Stimulated activated CD4-positive, alpha-beta T cell treated with anti-CD3 and anti-CD28 coated beads, Interleukin-2, amount 100 ng/mL, for 48 hours (primary cell): ENCODE data around the gene P2RY1.

ENCODE experiments used
- DNase-seq, 2 donors: peaks; one replicate each; pipeline ENCODE4 v3.0.0-alpha.2; 2020

The P2RY1 gene, protein sequence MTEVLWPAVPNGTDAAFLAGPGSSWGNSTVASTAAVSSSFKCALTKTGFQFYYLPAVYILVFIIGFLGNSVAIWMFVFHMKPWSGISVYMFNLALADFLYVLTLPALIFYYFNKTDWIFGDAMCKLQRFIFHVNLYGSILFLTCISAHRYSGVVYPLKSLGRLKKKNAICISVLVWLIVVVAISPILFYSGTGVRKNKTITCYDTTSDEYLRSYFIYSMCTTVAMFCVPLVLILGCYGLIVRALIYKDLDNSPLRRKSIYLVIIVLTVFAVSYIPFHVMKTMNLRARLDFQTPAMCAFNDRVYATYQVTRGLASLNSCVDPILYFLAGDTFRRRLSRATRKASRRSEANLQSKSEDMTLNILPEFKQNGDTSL

DNA sequence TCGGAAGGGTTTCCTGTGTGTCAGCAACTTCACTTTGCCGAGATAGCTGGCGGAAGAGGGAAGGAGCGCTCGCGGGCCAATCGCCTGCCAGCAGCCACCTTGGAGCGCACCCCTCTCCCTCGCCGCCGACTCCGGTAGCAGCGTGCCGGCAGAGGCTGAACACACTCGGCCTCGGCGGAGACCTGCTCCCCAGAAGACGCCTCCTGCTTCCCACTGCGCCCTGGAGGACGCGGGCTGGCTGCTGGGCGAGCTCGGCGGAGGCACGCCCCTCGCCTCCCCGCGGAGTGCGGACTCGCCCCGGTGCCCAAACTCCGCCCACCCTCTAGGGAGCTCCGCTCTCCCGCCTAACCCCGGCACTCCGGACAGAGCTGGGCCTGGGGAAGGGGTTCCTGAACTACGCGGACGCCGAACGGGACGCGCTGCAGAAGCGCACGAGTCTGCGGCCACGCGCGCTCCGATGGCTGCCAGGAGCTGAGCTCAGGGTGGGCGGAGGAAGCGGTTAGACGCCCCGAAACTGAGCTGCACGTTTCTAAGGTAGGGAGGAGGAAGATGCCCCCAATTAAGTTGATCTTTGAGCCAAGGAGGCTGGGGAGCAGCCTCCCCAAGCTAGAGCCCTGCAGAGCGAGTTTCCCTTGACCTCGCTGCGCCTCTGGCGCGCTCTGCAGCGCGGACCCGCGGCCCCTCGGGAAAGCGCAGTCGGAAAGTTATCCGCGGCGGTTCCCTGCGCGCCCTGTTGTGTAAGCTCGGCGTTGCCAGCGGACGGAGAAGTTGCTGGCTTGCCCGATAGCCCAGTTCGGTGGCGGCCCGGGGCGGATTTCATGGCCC, at the start of gene P2RY1:
TSS of gene P2RY1 (plus strand) at position 356 of the 825 bp plus-strand sequence. CDS start 652 bp downstream, outside the sequence.
- DNase-seq, result peak; percentile 12 to 21

DNA sequence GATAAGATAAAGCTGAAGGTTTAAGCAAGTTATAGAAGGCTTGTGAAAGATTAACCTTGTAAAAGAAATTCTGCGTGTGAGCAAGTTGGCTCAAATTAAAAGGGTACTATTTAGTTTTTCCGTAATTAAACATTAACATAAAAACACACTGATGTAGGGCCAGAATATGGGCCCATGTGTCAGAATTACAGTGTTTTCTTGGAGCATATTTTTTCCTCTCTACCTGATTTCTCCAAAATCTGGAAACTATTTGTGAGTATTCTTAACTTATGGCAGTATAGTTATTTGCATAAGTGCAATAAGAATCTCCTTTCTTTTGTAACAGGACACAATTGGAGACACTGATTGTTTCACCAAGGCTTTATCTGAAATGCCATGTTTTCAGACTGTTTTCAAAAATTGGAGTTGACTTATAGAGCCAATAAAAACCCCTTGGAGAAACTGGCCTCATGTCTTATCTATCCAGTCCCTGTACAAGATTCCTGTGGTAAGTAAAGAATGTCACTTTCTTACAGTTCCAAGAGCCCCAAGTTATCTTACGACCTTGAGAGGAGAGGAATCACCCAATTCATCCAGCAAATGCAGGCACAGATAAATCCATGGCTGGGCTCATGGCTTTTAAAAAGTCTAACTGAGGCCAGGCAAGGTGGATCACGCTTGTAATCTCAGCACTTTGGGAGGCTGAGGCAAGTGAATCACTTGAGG, 47.8 kb upstream of the P2RY1 start:
- DNase-seq, result no peak

DNA sequence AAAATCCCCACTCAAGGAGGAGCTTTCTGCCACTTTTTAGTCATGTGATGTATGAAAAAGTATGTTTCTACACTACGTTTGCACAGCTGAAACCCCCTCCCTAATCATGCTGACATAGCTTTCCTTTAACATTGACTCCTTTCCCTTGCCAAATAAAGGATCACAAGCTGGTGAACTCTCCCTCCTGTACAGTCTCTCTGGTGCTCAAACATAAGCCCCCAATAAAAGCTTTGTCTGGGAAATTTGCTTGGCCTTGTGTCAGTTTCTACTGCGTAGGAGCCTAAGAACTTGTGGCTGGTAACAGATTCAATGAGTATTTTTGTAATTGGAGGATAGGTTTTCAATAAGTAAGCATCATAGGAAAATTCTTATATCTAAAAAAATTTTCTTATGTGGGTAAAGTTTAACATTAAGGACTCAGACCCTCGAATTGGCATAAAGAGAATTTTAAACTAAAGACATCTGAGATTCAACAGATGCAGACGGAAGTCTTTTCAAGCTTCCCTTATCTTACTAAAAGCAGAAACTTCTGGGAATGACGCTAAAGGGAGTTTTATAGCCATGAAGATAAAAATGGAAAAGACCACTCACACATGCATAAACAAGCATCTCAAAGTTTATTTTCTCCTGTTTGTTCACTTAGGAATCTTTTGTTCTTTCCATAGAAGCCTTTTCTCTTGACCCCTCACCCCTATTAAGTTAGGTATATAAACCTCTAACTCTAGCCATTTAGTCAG, 44.1 kb upstream of the P2RY1 start:
- no peak for DNase-seq

DNA sequence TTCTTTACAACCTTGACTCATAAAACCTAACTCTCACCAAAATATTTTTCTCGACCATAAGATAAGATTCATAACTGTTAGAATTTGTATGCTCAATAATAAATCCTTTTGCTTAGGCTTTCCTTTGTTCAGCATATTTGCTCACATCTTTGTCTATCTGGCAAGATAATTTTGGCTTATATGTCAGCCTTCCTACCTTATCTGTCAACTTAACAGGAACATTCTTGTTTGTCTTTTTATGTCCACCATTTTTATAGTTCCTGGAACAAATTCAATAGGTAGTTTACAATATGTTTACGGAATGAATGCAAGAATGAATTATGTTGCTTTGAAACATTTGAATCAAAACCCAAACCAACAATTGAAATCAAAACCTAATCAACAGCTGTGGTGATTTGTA, 41.0 kb upstream of the P2RY1 start:
- no peak for DNase-seq

DNA sequence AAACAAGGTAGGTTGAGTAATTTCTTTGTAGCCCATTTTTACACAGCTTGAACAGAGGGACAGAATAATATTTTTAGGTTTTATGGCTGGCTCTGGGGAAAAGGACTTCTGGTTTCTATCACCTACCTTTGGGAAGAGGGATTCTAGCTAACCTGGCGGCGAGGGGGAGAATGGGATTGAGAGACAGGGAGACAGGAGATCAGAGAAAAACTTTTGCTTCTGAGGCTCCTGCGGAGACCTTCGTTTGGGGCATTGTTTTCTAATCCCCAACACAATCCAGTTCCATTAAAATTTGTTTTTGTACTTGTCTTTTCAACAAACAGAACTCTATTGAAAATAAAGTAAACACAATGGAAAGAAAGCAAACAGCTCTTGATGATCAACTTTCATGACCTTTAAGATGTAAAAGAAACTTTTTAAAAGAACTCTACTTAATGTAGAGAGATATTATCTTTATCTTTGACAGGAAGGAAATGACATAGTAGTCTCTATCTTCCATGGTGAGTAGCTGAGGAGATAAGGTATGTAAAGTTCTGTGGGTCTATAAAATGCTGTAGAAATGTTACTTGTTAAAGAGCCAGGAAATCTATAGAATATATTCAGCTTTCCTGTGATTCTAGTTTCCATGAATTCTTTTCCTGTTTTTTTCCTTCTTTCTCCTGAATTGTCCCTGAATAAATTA, 37.0 kb upstream of the P2RY1 start:
- DNase-seq, result no peak

DNA sequence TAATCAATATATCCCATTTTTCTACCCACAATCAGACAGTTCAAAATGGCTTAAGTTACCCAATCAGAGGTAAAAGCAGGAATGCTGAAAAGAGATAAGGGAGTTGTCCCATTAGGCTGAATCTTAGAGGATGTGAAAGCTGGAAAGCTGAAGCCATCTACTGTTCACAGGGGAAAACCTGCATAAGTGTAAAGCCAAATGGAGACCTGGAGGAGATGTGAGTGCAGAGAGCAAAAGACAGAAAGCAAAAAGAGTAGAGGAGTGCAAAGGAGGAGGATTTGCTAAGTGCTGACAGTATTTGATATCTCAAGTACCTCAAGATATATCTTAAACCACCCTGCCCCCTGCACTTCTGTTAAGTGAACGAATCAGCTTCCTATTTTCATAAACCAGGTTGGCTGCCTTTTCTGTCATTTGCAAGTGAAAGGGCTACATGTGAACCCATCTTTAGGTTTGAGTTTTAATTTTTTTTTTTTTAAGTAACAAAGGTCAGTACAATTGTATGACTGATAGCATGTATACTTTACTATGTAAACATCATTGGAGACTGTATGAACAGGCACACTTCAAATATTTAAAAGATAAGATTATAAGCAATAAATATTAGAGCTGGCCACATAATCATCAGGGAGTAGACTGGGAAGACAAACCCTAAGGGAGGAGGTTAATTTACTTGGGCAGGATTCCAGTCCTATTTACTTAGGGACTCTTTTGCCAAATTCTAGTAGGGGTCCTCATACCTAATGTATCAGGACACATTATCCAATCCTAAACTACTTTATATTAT, 22.8 kb upstream of the P2RY1 start:
- no peak for DNase-seq

DNA sequence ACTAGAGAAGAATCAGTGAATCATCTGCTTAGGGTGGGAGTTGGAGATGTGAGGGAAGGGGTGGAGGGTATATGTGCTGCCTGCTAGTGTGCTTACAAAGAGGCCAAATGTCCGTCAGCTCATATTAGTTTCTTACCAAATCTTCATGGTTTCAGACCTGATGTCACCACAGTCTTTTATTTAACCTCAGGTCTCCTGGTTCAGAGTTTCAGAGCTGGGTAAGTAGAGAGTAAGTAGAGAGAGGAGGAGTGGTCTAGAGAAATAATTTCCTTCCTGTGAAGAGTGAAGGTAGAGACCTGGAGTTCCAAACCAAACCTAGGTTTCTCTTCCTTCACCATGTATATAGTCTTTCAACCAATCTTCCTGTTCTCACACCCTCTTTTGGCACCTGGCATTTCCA, 17.5 kb upstream of the P2RY1 start:
- DNase-seq, result no peak

DNA sequence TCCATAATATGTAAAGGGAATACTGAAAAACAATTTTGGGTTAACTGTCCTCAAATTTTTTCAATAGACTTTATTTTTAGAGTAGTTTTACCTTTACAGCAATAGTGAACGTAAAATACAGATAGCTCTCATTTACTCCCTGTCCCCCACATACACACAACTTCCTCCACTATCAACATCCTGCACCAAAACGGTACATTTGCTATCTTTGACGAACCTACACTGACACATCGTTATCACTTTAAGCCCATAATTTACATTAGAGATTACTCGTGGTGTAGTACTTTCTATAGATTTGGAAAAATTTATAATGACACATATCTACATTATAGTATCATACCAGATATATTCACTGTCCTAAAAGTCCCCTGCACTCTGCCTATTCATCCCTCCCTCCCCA, 16.9 kb upstream of the P2RY1 start:
- DNase-seq, result no peak

DNA sequence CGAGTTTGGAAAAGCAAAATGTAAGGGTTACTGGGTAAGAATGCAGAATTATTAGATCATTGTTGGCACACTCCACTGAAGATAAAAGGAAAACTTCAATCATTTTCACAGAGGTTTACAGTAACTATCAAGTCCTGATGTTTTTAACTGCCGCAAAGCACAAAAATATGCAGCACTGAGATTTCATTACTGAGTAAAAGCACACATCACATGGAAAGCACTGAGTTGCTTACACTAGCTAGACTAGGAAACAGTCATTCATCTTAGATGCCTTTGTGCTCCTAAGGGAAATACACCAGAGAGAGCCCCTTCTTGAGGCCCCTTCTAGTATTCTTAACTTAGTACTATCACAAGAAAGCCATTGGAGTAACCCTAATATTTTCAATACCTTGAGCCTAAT, 11.8 kb upstream of the P2RY1 start:
- DNase-seq, result no peak

DNA sequence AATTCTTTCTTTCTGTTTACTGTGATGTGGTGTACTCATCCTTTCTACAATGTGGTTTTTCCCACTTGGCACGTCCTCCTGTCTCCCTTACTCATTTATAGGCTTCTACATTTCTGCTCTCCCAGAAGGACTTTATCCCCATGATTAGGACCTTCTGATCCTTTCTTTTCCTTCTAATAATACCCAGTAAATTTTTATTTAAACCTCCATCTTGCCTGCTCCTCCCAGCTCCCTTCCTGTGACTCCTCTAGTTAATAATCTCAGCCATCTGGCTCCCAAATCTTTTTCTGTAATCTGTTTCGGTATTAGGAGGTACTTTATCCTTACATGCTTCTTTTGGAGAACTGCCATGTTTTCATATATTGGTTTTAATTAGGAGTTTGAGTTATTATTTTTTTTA, 11.2 kb upstream of the P2RY1 start:
- no peak for DNase-seq

DNA sequence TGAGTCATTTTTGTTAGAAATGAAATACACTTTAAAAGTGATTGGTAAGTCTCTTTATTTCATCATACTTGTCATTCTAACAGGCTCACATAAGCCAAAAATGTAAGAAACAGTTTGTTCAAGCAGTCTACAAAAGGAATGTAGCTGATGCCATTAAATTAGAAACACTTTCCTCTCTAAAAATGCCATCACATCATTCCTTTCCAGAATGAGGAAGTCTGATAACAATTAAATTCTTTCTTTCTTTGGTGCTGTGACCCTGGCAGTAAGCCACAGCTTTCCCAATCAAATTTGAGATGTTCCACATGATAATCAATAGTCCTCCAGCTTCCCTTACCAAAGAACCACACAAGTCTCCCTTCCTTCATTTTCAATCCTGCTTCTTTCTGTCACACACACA, 9.4 kb upstream of the P2RY1 start:
- no peak for DNase-seq

DNA sequence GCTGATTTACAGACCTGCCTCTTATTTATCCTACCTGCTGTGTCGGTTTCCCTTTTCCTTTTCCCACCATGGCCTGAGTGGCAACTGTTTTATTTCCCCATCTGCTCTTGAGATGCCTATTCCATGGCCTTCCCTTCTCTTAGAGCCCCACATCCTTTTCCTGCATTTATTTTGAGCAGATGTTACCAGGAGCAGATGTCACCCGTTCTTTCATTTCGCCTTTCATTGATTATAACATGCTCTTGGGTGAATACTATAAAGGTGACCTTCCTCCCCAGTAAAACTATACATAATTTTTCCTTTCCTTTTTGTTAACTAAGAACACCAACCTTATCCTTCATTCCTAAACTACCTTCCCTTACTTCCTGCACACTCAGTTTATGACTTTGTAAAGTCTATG, 8.5 kb upstream of the P2RY1 start:
- no peak for DNase-seq

DNA sequence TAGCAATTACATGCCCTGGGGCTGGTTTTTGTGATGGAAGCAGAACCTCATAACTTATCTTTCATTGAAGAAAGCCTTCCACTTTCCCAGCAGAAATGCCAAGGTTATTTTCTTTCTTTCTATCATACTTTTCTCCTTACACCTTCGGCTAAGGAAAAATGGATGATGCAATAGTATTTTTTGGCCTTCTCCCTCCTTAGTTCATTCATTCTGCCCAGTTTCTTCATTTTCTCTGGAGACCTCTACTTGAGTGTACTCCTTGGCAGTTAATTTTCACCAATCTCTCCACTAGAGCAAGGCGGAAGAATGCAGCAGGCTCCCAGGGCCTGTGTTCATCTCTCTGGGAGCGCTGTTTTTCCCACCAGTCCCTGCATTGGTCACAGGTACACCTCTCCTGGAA, 7.6 kb upstream of the P2RY1 start:
- no peak for DNase-seq

DNA sequence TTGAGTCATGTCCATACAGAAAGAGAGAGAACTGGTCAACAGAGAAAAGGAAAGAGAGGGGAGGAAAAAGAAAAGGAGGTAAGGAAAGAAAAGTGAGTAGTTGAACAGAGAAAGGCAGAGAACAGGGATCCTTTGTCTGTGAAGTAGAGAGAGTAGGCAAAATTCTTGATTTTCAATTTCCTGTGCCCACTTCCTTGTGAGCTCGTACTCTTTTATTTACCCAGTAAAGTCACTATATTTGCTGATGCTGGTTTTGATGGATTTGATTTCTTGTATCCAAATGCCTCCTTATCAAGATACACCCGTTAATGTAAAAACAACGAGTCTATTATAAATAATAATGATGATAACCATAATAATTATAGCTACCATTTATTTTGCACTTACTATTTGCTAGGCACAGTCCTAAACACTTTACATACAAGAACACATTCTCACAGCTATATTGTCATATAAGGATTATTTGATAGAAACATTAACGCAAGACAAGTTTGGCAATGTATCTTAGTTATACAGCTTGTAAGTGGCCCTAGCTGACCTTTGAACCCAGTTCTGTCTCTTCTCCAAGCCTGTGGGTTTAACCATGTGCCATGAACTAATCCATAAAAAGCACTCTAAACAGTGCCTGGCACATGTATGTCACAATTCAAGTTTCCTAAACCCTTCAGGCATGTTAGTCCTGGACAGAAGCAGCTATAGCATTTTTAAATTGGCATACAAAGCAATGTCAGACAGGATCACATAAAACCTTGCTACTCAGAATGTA, 6.7 kb upstream of the P2RY1 start:
- DNase-seq, result no peak

DNA sequence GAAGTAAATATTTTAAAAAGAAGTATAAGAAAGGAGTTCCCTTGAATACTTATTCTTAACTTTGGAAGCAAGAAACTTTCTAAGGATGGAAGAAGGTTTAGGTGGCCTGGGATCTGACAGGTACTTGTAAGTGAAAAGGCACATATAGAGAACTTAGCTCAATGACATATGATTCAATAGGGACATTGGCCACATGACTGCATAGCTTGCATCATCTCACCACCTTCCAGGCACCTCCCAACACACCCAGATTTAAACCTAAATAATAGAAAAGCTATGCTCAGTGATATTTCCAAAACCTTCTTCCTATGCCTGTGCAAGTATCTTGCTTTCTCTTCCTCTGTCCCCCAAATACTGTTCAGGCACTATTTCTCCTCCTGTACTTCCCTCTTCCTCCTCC, 4.7 kb upstream of the P2RY1 start:
- no peak for DNase-seq

DNA sequence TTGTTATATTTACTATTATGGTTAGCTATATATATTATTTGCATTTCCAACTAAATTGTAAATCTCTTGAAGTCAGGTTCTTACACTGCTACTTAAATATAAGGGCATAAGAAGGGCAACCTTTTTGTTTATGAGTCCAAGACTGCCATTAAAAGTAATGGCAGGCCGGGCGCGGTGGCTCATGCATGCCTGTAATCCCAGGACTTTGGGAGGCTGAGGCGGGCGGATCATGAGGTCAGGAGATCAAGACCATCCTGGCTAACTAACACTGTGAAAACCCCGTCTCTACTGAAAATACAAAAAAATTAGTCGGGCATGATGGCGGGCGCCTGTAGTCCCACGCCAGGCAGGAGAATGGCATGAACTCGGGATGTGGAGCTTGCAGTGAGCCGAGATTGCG, 2.9 kb upstream of the P2RY1 start:
- no peak for DNase-seq

DNA sequence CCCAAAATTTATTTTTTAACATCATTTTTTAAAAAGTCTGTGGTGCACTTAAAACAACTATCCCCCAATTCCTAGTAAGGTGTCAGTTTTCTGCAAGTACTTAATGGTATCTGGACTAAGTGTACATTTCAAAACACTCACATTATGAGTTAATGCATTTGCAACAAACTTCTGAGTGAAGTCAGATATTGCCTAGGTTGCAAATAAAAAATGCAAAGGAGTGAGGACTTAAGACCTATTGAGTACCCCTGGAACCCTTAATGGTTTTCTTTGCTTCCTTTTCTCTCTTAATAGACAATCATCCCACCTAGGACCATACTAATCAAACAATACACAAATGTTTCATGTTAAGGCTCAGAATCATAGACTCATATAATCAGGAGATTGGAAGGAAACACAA, 1.8 kb upstream of the P2RY1 start:
- no peak for DNase-seq

DNA sequence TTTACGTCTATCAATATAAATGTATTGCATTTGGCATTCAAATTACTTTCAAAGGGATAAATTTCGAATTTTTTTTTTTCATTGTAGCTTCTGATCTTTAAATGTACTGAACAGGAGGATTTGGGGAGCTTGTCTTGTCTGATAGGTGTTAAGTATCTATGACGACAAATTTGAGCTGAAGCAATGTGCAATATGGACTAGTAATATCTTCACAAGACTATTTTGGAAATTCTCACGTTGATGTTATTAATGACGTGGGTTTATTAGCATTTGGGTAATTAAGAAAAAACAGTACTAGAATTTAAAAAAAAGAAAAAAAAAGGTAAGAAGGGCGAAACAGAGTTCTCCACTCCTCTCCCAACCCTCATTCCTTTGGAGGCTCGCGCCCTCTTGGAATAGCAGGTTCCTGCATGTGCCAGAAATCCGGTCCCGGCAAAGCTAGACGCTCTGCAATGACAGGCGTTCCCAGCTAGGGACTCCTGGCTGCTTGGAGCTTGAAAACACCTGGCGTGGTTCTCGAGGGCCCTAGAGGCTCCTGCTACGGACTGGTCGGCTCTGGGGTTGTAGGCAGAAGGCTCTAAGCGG, 648 bp upstream of the P2RY1 start:
- no peak for DNase-seq

DNA sequence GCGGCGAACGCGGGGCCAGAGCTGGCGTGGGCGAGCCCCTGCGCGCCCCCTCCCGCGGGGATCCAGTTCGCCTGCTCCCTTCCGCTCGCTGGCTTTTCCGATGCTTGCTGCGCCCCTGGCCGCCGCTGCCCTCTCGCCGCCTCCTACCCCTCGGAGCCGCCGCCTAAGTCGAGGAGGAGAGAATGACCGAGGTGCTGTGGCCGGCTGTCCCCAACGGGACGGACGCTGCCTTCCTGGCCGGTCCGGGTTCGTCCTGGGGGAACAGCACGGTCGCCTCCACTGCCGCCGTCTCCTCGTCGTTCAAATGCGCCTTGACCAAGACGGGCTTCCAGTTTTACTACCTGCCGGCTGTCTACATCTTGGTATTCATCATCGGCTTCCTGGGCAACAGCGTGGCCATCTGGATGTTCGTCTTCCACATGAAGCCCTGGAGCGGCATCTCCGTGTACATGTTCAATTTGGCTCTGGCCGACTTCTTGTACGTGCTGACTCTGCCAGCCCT, 721 bp downstream of the P2RY1 start:
- DNase-seq, result no peak

DNA sequence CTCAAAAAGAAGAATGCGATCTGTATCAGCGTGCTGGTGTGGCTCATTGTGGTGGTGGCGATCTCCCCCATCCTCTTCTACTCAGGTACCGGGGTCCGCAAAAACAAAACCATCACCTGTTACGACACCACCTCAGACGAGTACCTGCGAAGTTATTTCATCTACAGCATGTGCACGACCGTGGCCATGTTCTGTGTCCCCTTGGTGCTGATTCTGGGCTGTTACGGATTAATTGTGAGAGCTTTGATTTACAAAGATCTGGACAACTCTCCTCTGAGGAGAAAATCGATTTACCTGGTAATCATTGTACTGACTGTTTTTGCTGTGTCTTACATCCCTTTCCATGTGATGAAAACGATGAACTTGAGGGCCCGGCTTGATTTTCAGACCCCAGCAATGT, 1.3 kb downstream of the P2RY1 start:
- no peak for DNase-seq
